H9 (cell line): ENCODE results near the gene KLHL15. TPM values are rescaled to one million over a fixed set of nuclear protein-coding genes. Genes with fewer than 3 reads are reported as not detected.

Experiments used
- DNase-seq: peaks from one replicate; pipeline ENCODE4 v3.0.0-alpha.2; 2017
- H2AFZ ChIP-seq: one replicate; pipeline ENCODE4 v1.6.1; 2013; ENCODE audit warnings: mild to moderate bottlenecking, low read length, control low read depth, moderate library complexity
- H2AK5ac ChIP-seq: 2 replicates; pipeline ENCODE4 v1.6.1; 2013; ENCODE audit warnings: low read length, control low read depth, mixed read lengths; ENCODE audit not compliant: insufficient read length
- H2BK120ac ChIP-seq: one replicate; pipeline ENCODE4 v1.6.1; 2013; ENCODE audit warnings: low read depth, mild to moderate bottlenecking, low read length, control low read depth, inconsistent platforms; ENCODE audit not compliant: poor library complexity, severe bottlenecking
- H2BK12ac ChIP-seq: 2 replicates; pipeline ENCODE4 v1.6.1; 2013; ENCODE audit warnings: low read length, control low read depth, mixed read lengths, low read depth; ENCODE audit not compliant: insufficient read length
- H2BK15ac ChIP-seq: 2 replicates; pipeline ENCODE4 v1.6.1; 2013; ENCODE audit warnings: low read depth, low read length, control low read depth
- H2BK20ac ChIP-seq: one replicate; pipeline ENCODE4 v1.6.1; 2013; ENCODE audit warnings: low read depth, mild to moderate bottlenecking, low read length, control low read depth, inconsistent platforms; ENCODE audit not compliant: poor library complexity, severe bottlenecking
- H2BK5ac ChIP-seq: 2 replicates; pipeline ENCODE4 v1.6.1; 2013; ENCODE audit warnings: low read length, control low read depth, mixed read lengths; ENCODE audit not compliant: insufficient read length
- H3K14ac ChIP-seq: 2 replicates; pipeline ENCODE4 v1.6.1; 2013; ENCODE audit warnings: low read length, control low read depth; ENCODE audit not compliant: insufficient read depth
- H3K18ac ChIP-seq: 2 replicates; pipeline ENCODE4 v1.6.1; 2013; ENCODE audit warnings: low read depth, mild to moderate bottlenecking, mixed read lengths, low read length, control low read depth; ENCODE audit not compliant: insufficient read length
- H3K23ac ChIP-seq: 2 replicates; pipeline ENCODE4 v1.6.1; 2013; ENCODE audit warnings: low read length, control low read depth, mixed read lengths, low read depth; ENCODE audit not compliant: insufficient read length
- H3K23me2 ChIP-seq: 2 replicates; pipeline ENCODE4 v1.6.1; 2013; ENCODE audit warnings: low read depth, mild to moderate bottlenecking, mixed read lengths, low read length, control low read depth; ENCODE audit not compliant: insufficient read length, poor library complexity, severe bottlenecking
- H3K27ac ChIP-seq: 2 replicates; pipeline ENCODE4 v1.5.1; 2013; ENCODE audit warnings: low read length, control low read depth, mixed read lengths, low read depth; ENCODE audit not compliant: insufficient read length
- H3K27me3 ChIP-seq: 2 replicates; pipeline ENCODE4 v1.6.1; 2013; ENCODE audit warnings: low read length, control low read depth, inconsistent platforms; ENCODE audit not compliant: insufficient read depth
- H3K4ac ChIP-seq: 2 replicates; pipeline ENCODE4 v1.6.1; 2013; ENCODE audit warnings: low read depth, mild to moderate bottlenecking, control low read depth, inconsistent platforms, low read length, moderate library complexity
- H3K4me1 ChIP-seq: 2 replicates; pipeline ENCODE4 v1.6.1; 2013; ENCODE audit warnings: low read length, control low read depth, inconsistent platforms; ENCODE audit not compliant: insufficient read depth
- H3K4me2 ChIP-seq: 2 replicates; pipeline ENCODE4 v1.6.1; 2013; ENCODE audit warnings: low read length, control low read depth, mixed read lengths; ENCODE audit not compliant: insufficient read length, insufficient read depth
- H3K56ac ChIP-seq: 2 replicates; pipeline ENCODE4 v1.6.1; 2013; ENCODE audit warnings: low read depth, mild to moderate bottlenecking, mixed read lengths, low read length, control low read depth; ENCODE audit not compliant: insufficient read length
- H3K79me1 ChIP-seq: 2 replicates; pipeline ENCODE4 v1.6.1; 2013; ENCODE audit warnings: low read depth, mild to moderate bottlenecking, moderate library complexity, low read length, control low read depth, inconsistent platforms; ENCODE audit not compliant: insufficient read depth, poor library complexity, severe bottlenecking
- H3K79me2 ChIP-seq: 2 replicates; pipeline ENCODE4 v1.6.1; 2013; ENCODE audit warnings: low read length, control low read depth, inconsistent platforms; ENCODE audit not compliant: insufficient read depth
- H3K9ac ChIP-seq: 2 replicates; pipeline ENCODE4 v1.6.1; 2013; ENCODE audit warnings: low read length, control low read depth, mixed read lengths; ENCODE audit not compliant: insufficient read length; ENCODE audit errors: extremely low read depth
- H3K9me3 ChIP-seq: one replicate; pipeline ENCODE4 v1.6.1; 2013; ENCODE audit warnings: low read depth, low read length, inconsistent platforms; ENCODE audit not compliant: control insufficient read depth
- H3T11ph ChIP-seq: one replicate; pipeline ENCODE4 v1.6.1; 2013; ENCODE audit warnings: mild to moderate bottlenecking, low read length, control low read depth, inconsistent platforms
- H4K20me1 ChIP-seq: one replicate; pipeline ENCODE4 v1.6.1; 2013; ENCODE audit not compliant: control insufficient read depth, insufficient read length, insufficient read depth
- H4K5ac ChIP-seq: 2 replicates; pipeline ENCODE4 v1.6.1; 2013; ENCODE audit warnings: low read depth, mild to moderate bottlenecking, mixed read lengths, low read length, control low read depth; ENCODE audit not compliant: insufficient read length
- H4K8ac ChIP-seq: replicated peaks from 2 replicates; pipeline ENCODE4 v1.6.1; 2013; ENCODE audit warnings: low read length, control low read depth, mixed read lengths, low read depth; ENCODE audit not compliant: insufficient read length
- H4K91ac ChIP-seq: 2 replicates; pipeline ENCODE4 v1.6.1; 2013; ENCODE audit warnings: low read depth, mild to moderate bottlenecking, moderate library complexity, mixed read lengths, low read length, control low read depth; ENCODE audit not compliant: insufficient read length
- H3K27ac Mint-ChIP-seq, 3 experiments: 2 replicates in 2 of 3; 3 replicates in 1 of 3; pipeline ENCODE4 v1.8.0; 2020 to 2021; ENCODE audit warnings: mixed read lengths in 3 of 3, mild to moderate bottlenecking in 1 of 3, moderate library complexity in 1 of 3
- H3K27me3 Mint-ChIP-seq: 2 replicates; pipeline ENCODE4 v1.8.0; 2021; ENCODE audit warnings: low read depth, mild to moderate bottlenecking, moderate library complexity, mixed read lengths
- H3K36me3 Mint-ChIP-seq, 3 experiments: 2 replicates in 2 of 3; 3 replicates in 1 of 3; pipeline ENCODE4 v1.8.0; 2020 to 2021; ENCODE audit warnings: low read depth in 3 of 3, mixed read lengths in 3 of 3; ENCODE audit not compliant: insufficient read depth in 1 of 3
- H3K4me1 Mint-ChIP-seq, 2 experiments: 2 replicates each; pipeline ENCODE4 v1.8.0; 2020; ENCODE audit warnings: mixed read lengths in 2 of 2
- H3K4me3 Mint-ChIP-seq, 2 experiments: 2 replicates in 1 of 2; 3 replicates in 1 of 2; pipeline ENCODE4 v1.8.0; 2020 to 2021; ENCODE audit warnings: mild to moderate bottlenecking in 2 of 2, mixed read lengths in 2 of 2, moderate library complexity in 1 of 2
- H3K9me3 Mint-ChIP-seq, 2 experiments: 2 replicates in 1 of 2; 3 replicates in 1 of 2; pipeline ENCODE4 v1.8.0; 2020; ENCODE audit warnings: mild to moderate bottlenecking in 2 of 2, mixed read lengths in 2 of 2, moderate library complexity in 1 of 2
- CTCF ChIP-seq: fragments of 200-600 bp; sonication (generic); conservative IDR thresholded peaks from 3 replicates; pipeline ENCODE4 v1.8.0; 2021; ENCODE audit warnings: antibody characterized with exemption, mild to moderate bottlenecking
- WGBS: extraction: QIAGEN DNeasy Blood & Tissue Kit; methylation state at CpG from one replicate; pipeline ENCODE4 v1.1.7; 2013; ENCODE audit warnings: missing lambda C conversion rate, low lambda C conversion rate, mixed read lengths; ENCODE audit not compliant: insufficient read length; ENCODE audit errors: extremely low coverage; 5-methylcytosine and 5-hydroxymethylcytosine counted together
- total RNA-seq: library from RNA; stranded (reverse); gene quantifications from 2 replicates; pipeline ENCODE4 v1.2.1, GENCODE V29; 2021

The KLHL15 gene
- total RNA-seq, 1 experiment from 2014 or later = 19.0 TPM

- Histone ChIP-seq H3K56ac (no peak overlapping the region), H3K27me3 (no peaks in the 10 kb centered on the region), H3K23me2 (no peaks in the 10 kb centered on the region), H4K91ac (no peak overlapping the region), H3K4me1 (peaks cover 7% of the 10 kb centered on the region; the same call in 1 of the 2 replicates), H2BK12ac (no peak overlapping the region), H3K79me1 (no peaks in the 10 kb centered on the region), H3K14ac (no peak overlapping the region), H4K8ac (no peak overlapping the region), H4K20me1 (no peaks in the 10 kb centered on the region), H2BK20ac (no peak overlapping the region), H3T11ph (no peak overlapping the region), H2BK15ac (no peak overlapping the region), H3K27ac (no peak overlapping the region), H2AFZ (no peak overlapping the region), H3K4me2 (peak overlapping the region; percentile 37), H3K23ac (no peak overlapping the region), H3K79me2 (no peaks in the 10 kb centered on the region), H2BK5ac (no peak overlapping the region), H4K5ac (no peak overlapping the region), H3K9ac (no peak overlapping the region), H3K9me3 (no peaks in the 10 kb centered on the region), H2AK5ac (no peak overlapping the region), H3K4ac (no peak overlapping the region), H2BK120ac (no peak overlapping the region), H3K18ac (no peak overlapping the region)
- Mint-ChIP-seq H3K27ac (peak overlapping the region; percentile 63 to 89 (median 68)), H3K27me3 (no peaks in the 10 kb centered on the region), H3K4me3 (no peak overlapping the region), H3K9me3 (no peaks in the 10 kb centered on the region), H3K36me3 (peaks cover 3 to 17% (median 12%) of the 10 kb centered on the region in 3 experiments; a peak in 6 of 7 replicates), H3K4me1 (peaks cover 30 to 42% of the 10 kb centered on the region in 2 experiments)
- no CpG with 5 or more reads among the region's 2 CpGs for WGBS
- TF ChIP-seq CTCF = no peak
- DNase-seq = no peak
Measured at GRCh38 chrX:23981711-23982110, 45.3 kb downstream of the KLHL15 start.
